ENCODE measurements around the gene STARD7.

Gene STARD7

GRCh38 chr2:96243843-96244242 is 35.2 kb upstream of the STARD7 start:
- TF ChIP-seq CTCF (IDR thresholded peaks at IDR 0.05; ENCODE audit: low read length) (no peak), EZH2 (optimal IDR thresholded peaks at IDR 0.05; ENCODE audit: low read depth, low read length) (no peak), EZH2phosphoT487 (IDR thresholded peaks at IDR 0.05; ENCODE audit: low read length) (no peak)
- no peaks in the 10 kb centered on the region for H4K20me1 ChIP-seq (ENCODE audit: insufficient read depth, low read length)
- no peak overlapping the region for H3K9ac ChIP-seq (ENCODE audit: low read length)
- H3K4me1 ChIP-seq (ENCODE audit: low read length) = peaks cover 62% of the 10 kb centered on the region
- H3K4me2 ChIP-seq (ENCODE audit: low read depth, low read length) = no peak overlapping the region; the same call in 1 of the 2 replicates
- H3K9me2 ChIP-seq (replicated peaks; ENCODE audit: insufficient read depth, low read length) = no peaks in the 10 kb centered on the region
- 0 out of 2 replicates have a peak, but pooled peaks cover 5% of the 10 kb centered on the region for H3K79me2 ChIP-seq (ENCODE audit: low read length)
- no peaks in the 10 kb centered on the region for H3K9me3 ChIP-seq (replicated peaks; ENCODE audit: insufficient read depth, low read length)
- no peaks in the 10 kb centered on the region for H3K27me3 ChIP-seq (replicated peaks; ENCODE audit: insufficient read depth, low read length)
- peak overlapping the region; percentile 98; the same call in 1 of the 2 replicates for H3K27ac ChIP-seq (ENCODE audit: low read length)
- H3K36me3 ChIP-seq (replicated peaks; ENCODE audit: insufficient read depth, low read length) = no peaks in the 10 kb centered on the region
- peaks cover 51% of the 10 kb centered on the region for H3F3A ChIP-seq (ENCODE audit: insufficient read depth, low read length)
- no peak overlapping the region for H3K4me3 ChIP-seq (ENCODE audit: low read length)
- no peak overlapping the region for H2AFZ ChIP-seq (ENCODE audit: low read length)
- peak; percentile 74 for DNase-seq

- H3K27me3 ChIP-seq (replicated peaks; ENCODE audit: insufficient read depth, low read length) = no peaks in the 10 kb centered on the region
- H2AFZ ChIP-seq (ENCODE audit: low read length) = no peak overlapping the region
- H3K9ac ChIP-seq (ENCODE audit: low read length) = peak overlapping the region; percentile 85
- TF ChIP-seq EZH2phosphoT487 (IDR thresholded peaks at IDR 0.05; ENCODE audit: low read length) = no peak
- no peak for TF ChIP-seq CTCF (IDR thresholded peaks at IDR 0.05; ENCODE audit: low read length)
- TF ChIP-seq EZH2 (optimal IDR thresholded peaks at IDR 0.05; ENCODE audit: low read depth, low read length) = no peak
- peak overlapping the region; percentile 98 for H3K4me2 ChIP-seq (ENCODE audit: low read depth, low read length)
- H3K4me1 ChIP-seq (ENCODE audit: low read length) = peaks cover 59% of the 10 kb centered on the region
- H3K27ac ChIP-seq (ENCODE audit: low read length) = peak overlapping the region; percentile 98
- no peaks in the 10 kb centered on the region for H3K9me2 ChIP-seq (replicated peaks; ENCODE audit: insufficient read depth, low read length)
- H3K36me3 ChIP-seq (replicated peaks; ENCODE audit: insufficient read depth, low read length) = no peaks in the 10 kb centered on the region
- peaks cover 51% of the 10 kb centered on the region for H3F3A ChIP-seq (ENCODE audit: insufficient read depth, low read length)
- 0 out of 2 replicates have a peak, but pooled peaks cover 5% of the 10 kb centered on the region for H3K79me2 ChIP-seq (ENCODE audit: low read length)
- no peaks in the 10 kb centered on the region for H4K20me1 ChIP-seq (ENCODE audit: insufficient read depth, low read length)
- H3K9me3 ChIP-seq (replicated peaks; ENCODE audit: insufficient read depth, low read length) = no peaks in the 10 kb centered on the region
- peak; percentile 87 for DNase-seq
- H3K4me3 ChIP-seq (ENCODE audit: low read length) = peak overlapping the region; percentile 57
Measured at GRCh38 chr2:96241900-96242611, 33.4 kb upstream of the STARD7 start.

GRCh38 chr2:96241227-96241626 is 32.6 kb upstream of the STARD7 start:
- Histone ChIP-seq H3K4me1 (ENCODE audit: low read length) (peaks cover 51% of the 10 kb centered on the region), H3F3A (ENCODE audit: insufficient read depth, low read length) (peaks cover 51% of the 10 kb centered on the region), H3K9me2 (replicated peaks; ENCODE audit: insufficient read depth, low read length) (no peaks in the 10 kb centered on the region), H3K4me2 (ENCODE audit: low read depth, low read length) (peak overlapping the region; percentile 98), H3K27ac (ENCODE audit: low read length) (peak overlapping the region; percentile 98), H3K9ac (ENCODE audit: low read length) (peak overlapping the region; percentile 85; the same call in 1 of the 2 replicates), H3K36me3 (replicated peaks; ENCODE audit: insufficient read depth, low read length) (no peaks in the 10 kb centered on the region), H3K79me2 (ENCODE audit: low read length) (0 out of 2 replicates have a peak, but pooled peaks cover 5% of the 10 kb centered on the region), H3K27me3 (replicated peaks; ENCODE audit: insufficient read depth, low read length) (no peaks in the 10 kb centered on the region), H3K4me3 (ENCODE audit: low read length) (peak overlapping the region; percentile 57), H4K20me1 (ENCODE audit: insufficient read depth, low read length) (no peaks in the 10 kb centered on the region), H3K9me3 (replicated peaks; ENCODE audit: insufficient read depth, low read length) (no peaks in the 10 kb centered on the region), H2AFZ (ENCODE audit: low read length) (peak overlapping the region; percentile 57)
- TF ChIP-seq EZH2 (optimal IDR thresholded peaks at IDR 0.05; ENCODE audit: low read depth, low read length) (no peak), CTCF (IDR thresholded peaks at IDR 0.05; ENCODE audit: low read length) (peak; percentile 49), EZH2phosphoT487 (IDR thresholded peaks at IDR 0.05; ENCODE audit: low read length) (no peak)
- peak; percentile 55 for DNase-seq

Measured in MM.1S (cell line).